22Rv1 (cell line): ENCODE results near the gene UCN3.

Experiments
- ZFX ChIP-seq: fragments of 450-650 bp; IDR thresholded peaks from 2 replicates; pipeline ENCODE4 v1.6.1; 2017; ENCODE audit warnings: antibody characterized with exemption, borderline replicate concordance
- TF ChIP-seq, protein P1 (sequence below): fragments of 450-650 bp; IDR thresholded peaks from 2 replicates; pipeline ENCODE4 v1.5.1; 2017; ENCODE audit warnings: mild to moderate bottlenecking

DNA sequence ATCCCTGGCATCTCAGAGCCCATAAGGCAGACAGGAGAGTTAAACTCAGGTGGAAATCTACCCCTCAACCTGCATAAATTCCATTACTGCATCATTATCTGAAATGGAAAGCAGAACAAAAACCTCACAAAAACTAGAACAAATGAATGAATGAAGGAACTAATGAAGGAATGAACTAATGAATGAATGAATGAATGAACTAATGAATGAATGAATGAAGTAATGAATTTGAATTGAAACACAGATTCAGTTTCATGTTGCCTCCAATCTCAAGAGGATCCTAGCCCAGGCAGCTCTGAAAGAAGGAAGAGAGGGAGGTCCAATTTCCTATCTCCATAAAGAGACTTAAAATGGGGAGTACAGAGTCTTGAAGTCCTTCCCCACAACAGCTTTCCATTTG is 1.9 kb upstream of the UCN3 start:
- TF ChIP-seq, protein P1, sequence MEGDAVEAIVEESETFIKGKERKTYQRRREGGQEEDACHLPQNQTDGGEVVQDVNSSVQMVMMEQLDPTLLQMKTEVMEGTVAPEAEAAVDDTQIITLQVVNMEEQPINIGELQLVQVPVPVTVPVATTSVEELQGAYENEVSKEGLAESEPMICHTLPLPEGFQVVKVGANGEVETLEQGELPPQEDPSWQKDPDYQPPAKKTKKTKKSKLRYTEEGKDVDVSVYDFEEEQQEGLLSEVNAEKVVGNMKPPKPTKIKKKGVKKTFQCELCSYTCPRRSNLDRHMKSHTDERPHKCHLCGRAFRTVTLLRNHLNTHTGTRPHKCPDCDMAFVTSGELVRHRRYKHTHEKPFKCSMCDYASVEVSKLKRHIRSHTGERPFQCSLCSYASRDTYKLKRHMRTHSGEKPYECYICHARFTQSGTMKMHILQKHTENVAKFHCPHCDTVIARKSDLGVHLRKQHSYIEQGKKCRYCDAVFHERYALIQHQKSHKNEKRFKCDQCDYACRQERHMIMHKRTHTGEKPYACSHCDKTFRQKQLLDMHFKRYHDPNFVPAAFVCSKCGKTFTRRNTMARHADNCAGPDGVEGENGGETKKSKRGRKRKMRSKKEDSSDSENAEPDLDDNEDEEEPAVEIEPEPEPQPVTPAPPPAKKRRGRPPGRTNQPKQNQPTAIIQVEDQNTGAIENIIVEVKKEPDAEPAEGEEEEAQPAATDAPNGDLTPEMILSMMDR: no peak
- no peak for TF ChIP-seq ZFX
